Measurements from ENCODE around the gene ZIM2.

ZIM2 gene

GRCh38 chr19:56769650-56770049 is 70.9 kb downstream of the ZIM2 start:
- no peak overlapping the region for H3K27ac ChIP-seq (ENCODE audit: low read length)
- H3K4me1 ChIP-seq (ENCODE audit: insufficient read depth, low read length), result no peaks in the 10 kb centered on the region
- H3K36me3 ChIP-seq (ENCODE audit: insufficient read depth, low read depth, low read length), result no peaks in the 10 kb centered on the region
- H3K27me3 ChIP-seq (ENCODE audit: insufficient read depth, low read length), result no peaks in the 10 kb centered on the region
- H3K9me3 ChIP-seq (ENCODE audit: insufficient read depth, low read depth, low read length), result peaks cover 81% of the 10 kb centered on the region
- H3K9ac ChIP-seq (ENCODE audit: low read depth, low read length), result no peak overlapping the region
- H3K4me3 ChIP-seq (ENCODE audit: low read length), result no peak overlapping the region

GRCh38 chr19:56765137-56765536 is 75.4 kb downstream of the ZIM2 start:
- peaks cover 94% of the 10 kb centered on the region for H3K9me3 ChIP-seq (ENCODE audit: insufficient read depth, low read depth, low read length)
- H3K36me3 ChIP-seq (ENCODE audit: insufficient read depth, low read depth, low read length), result no peaks in the 10 kb centered on the region
- H3K27me3 ChIP-seq (ENCODE audit: insufficient read depth, low read length), result no peaks in the 10 kb centered on the region
- no peak overlapping the region for H3K9ac ChIP-seq (ENCODE audit: low read depth, low read length)
- H3K4me1 ChIP-seq (ENCODE audit: insufficient read depth, low read length), result no peaks in the 10 kb centered on the region
- no peak overlapping the region for H3K4me3 ChIP-seq (ENCODE audit: low read length)
- no peak overlapping the region for H3K27ac ChIP-seq (ENCODE audit: low read length)

- no peak overlapping the region for H3K27ac ChIP-seq (ENCODE audit: low read length)
- H3K9me3 ChIP-seq (ENCODE audit: insufficient read depth, low read depth, low read length), result peaks cover 94% of the 10 kb centered on the region
- H3K4me3 ChIP-seq (ENCODE audit: low read length), result no peak overlapping the region
- no peaks in the 10 kb centered on the region for H3K36me3 ChIP-seq (ENCODE audit: insufficient read depth, low read depth, low read length)
- H3K27me3 ChIP-seq (ENCODE audit: insufficient read depth, low read length), result no peaks in the 10 kb centered on the region
- no peaks in the 10 kb centered on the region for H3K4me1 ChIP-seq (ENCODE audit: insufficient read depth, low read length)
- H3K9ac ChIP-seq (ENCODE audit: low read depth, low read length), result no peak overlapping the region
These were observed 76.3 kb downstream of the ZIM2 start for GRCh38 chr19:56764196-56764695.

GRCh38 chr19:56760842-56761241 is 79.7 kb downstream of the ZIM2 start:
- peaks cover 100% of the 10 kb centered on the region for H3K9me3 ChIP-seq (ENCODE audit: insufficient read depth, low read depth, low read length)

GRCh38 chr19:56759531-56759930 is 81.0 kb downstream of the ZIM2 start:
- no peak overlapping the region for H3K27ac ChIP-seq (ENCODE audit: low read length)
- H3K27me3 ChIP-seq (ENCODE audit: insufficient read depth, low read length), result no peaks in the 10 kb centered on the region
- H3K9ac ChIP-seq (ENCODE audit: low read depth, low read length), result no peak overlapping the region
- peaks cover 98% of the 10 kb centered on the region for H3K9me3 ChIP-seq (ENCODE audit: insufficient read depth, low read depth, low read length)
- H3K4me1 ChIP-seq (ENCODE audit: insufficient read depth, low read length), result no peaks in the 10 kb centered on the region
- no peaks in the 10 kb centered on the region for H3K36me3 ChIP-seq (ENCODE audit: insufficient read depth, low read depth, low read length)
- H3K4me3 ChIP-seq (ENCODE audit: low read length), result no peak overlapping the region; the same call in 1 of the 2 replicates

More at GRCh38 chr19:56760842-56761241, 79.7 kb downstream of the ZIM2 start:
- H3K4me3 ChIP-seq (ENCODE audit: low read length), result no peak overlapping the region
- no peak overlapping the region for H3K9ac ChIP-seq (ENCODE audit: low read depth, low read length)
- H3K4me1 ChIP-seq (ENCODE audit: insufficient read depth, low read length), result no peaks in the 10 kb centered on the region
- H3K27me3 ChIP-seq (ENCODE audit: insufficient read depth, low read length), result no peaks in the 10 kb centered on the region
- H3K36me3 ChIP-seq (ENCODE audit: insufficient read depth, low read depth, low read length), result no peaks in the 10 kb centered on the region
- H3K27ac ChIP-seq (ENCODE audit: low read length), result no peak overlapping the region

- Histone ChIP-seq H3K4me3 (ENCODE audit: low read length) (no peak overlapping the region), H3K9me3 (ENCODE audit: insufficient read depth, low read depth, low read length) (peaks cover 89% of the 10 kb centered on the region), H3K27ac (ENCODE audit: low read length) (no peak overlapping the region), H3K27me3 (ENCODE audit: insufficient read depth, low read length) (no peaks in the 10 kb centered on the region), H3K36me3 (ENCODE audit: insufficient read depth, low read depth, low read length) (no peaks in the 10 kb centered on the region), H3K9ac (ENCODE audit: low read depth, low read length) (no peak overlapping the region), H3K4me1 (ENCODE audit: insufficient read depth, low read length) (no peaks in the 10 kb centered on the region)
These were observed 89.4 kb downstream of the ZIM2 start for GRCh38 chr19:56751078-56751489.

- Histone ChIP-seq H3K9me3 (ENCODE audit: insufficient read depth, low read depth, low read length) (peaks cover 88% of the 10 kb centered on the region), H3K4me3 (ENCODE audit: low read length) (no peak overlapping the region), H3K36me3 (ENCODE audit: insufficient read depth, low read depth, low read length) (no peaks in the 10 kb centered on the region), H3K27me3 (ENCODE audit: insufficient read depth, low read length) (no peaks in the 10 kb centered on the region), H3K27ac (ENCODE audit: low read length) (no peak overlapping the region), H3K4me1 (ENCODE audit: insufficient read depth, low read length) (no peaks in the 10 kb centered on the region), H3K9ac (ENCODE audit: low read depth, low read length) (no peak overlapping the region)
These were observed 89.9 kb downstream of the ZIM2 start for GRCh38 chr19:56750658-56751057.

GRCh38 chr19:56748378-56748777 is 92.1 kb downstream of the ZIM2 start:
- Histone ChIP-seq H3K9ac (ENCODE audit: low read depth, low read length) (no peak overlapping the region), H3K4me3 (ENCODE audit: low read length) (no peak overlapping the region), H3K4me1 (ENCODE audit: insufficient read depth, low read length) (no peaks in the 10 kb centered on the region), H3K36me3 (ENCODE audit: insufficient read depth, low read depth, low read length) (no peaks in the 10 kb centered on the region), H3K27ac (ENCODE audit: low read length) (no peak overlapping the region), H3K27me3 (ENCODE audit: insufficient read depth, low read length) (no peaks in the 10 kb centered on the region), H3K9me3 (ENCODE audit: insufficient read depth, low read depth, low read length) (peaks cover 83% of the 10 kb centered on the region)

GRCh38 chr19:56746367-56746766 is 94.2 kb downstream of the ZIM2 start:
- H3K4me3 ChIP-seq (ENCODE audit: low read length), result no peak overlapping the region
- H3K4me1 ChIP-seq (ENCODE audit: insufficient read depth, low read length), result no peaks in the 10 kb centered on the region
- H3K27ac ChIP-seq (ENCODE audit: low read length), result no peak overlapping the region
- H3K36me3 ChIP-seq (ENCODE audit: insufficient read depth, low read depth, low read length), result no peaks in the 10 kb centered on the region
- peaks cover 82% of the 10 kb centered on the region for H3K9me3 ChIP-seq (ENCODE audit: insufficient read depth, low read depth, low read length)
- H3K9ac ChIP-seq (ENCODE audit: low read depth, low read length), result no peak overlapping the region
- no peaks in the 10 kb centered on the region for H3K27me3 ChIP-seq (ENCODE audit: insufficient read depth, low read length)

GRCh38 chr19:56740501-56740900 is 100.0 kb downstream of the ZIM2 start:
- no peaks in the 10 kb centered on the region for H3K4me1 ChIP-seq (ENCODE audit: insufficient read depth, low read length)
- no peak overlapping the region; the same call in 1 of the 2 replicates for H3K4me3 ChIP-seq (ENCODE audit: low read length)
- no peak overlapping the region for H3K27ac ChIP-seq (ENCODE audit: low read length)
- H3K9me3 ChIP-seq (ENCODE audit: insufficient read depth, low read depth, low read length), result peaks cover 85% of the 10 kb centered on the region
- no peaks in the 10 kb centered on the region for H3K36me3 ChIP-seq (ENCODE audit: insufficient read depth, low read depth, low read length)
- no peaks in the 10 kb centered on the region for H3K27me3 ChIP-seq (ENCODE audit: insufficient read depth, low read length)
- H3K9ac ChIP-seq (ENCODE audit: low read depth, low read length), result no peak overlapping the region

- no peak overlapping the region for H3K27ac ChIP-seq (ENCODE audit: low read length)
These were observed 104.0 kb downstream of the ZIM2 start for GRCh38 chr19:56736571-56736970.

GRCh38 chr19:56732976-56733375 is 107.5 kb downstream of the ZIM2 start:
- Histone ChIP-seq H3K27ac (ENCODE audit: low read length) (no peak overlapping the region), H3K4me1 (ENCODE audit: insufficient read depth, low read length) (no peaks in the 10 kb centered on the region), H3K4me3 (ENCODE audit: low read length) (no peak overlapping the region), H3K9me3 (ENCODE audit: insufficient read depth, low read depth, low read length) (peaks cover 94% of the 10 kb centered on the region), H3K36me3 (ENCODE audit: insufficient read depth, low read depth, low read length) (no peaks in the 10 kb centered on the region), H3K9ac (ENCODE audit: low read depth, low read length) (no peak overlapping the region), H3K27me3 (ENCODE audit: insufficient read depth, low read length) (no peaks in the 10 kb centered on the region)

More at GRCh38 chr19:56736571-56736970, 104.0 kb downstream of the ZIM2 start:
- no peaks in the 10 kb centered on the region for H3K27me3 ChIP-seq (ENCODE audit: insufficient read depth, low read length)
- no peaks in the 10 kb centered on the region for H3K4me1 ChIP-seq (ENCODE audit: insufficient read depth, low read length)
- H3K9me3 ChIP-seq (ENCODE audit: insufficient read depth, low read depth, low read length), result peaks cover 91% of the 10 kb centered on the region
- no peaks in the 10 kb centered on the region for H3K36me3 ChIP-seq (ENCODE audit: insufficient read depth, low read depth, low read length)
- no peak overlapping the region for H3K9ac ChIP-seq (ENCODE audit: low read depth, low read length)
- H3K4me3 ChIP-seq (ENCODE audit: low read length), result no peak overlapping the region

Measured in iPS-20b (cell line).